Measurements from ENCODE around the gene MTF2.

DNA sequence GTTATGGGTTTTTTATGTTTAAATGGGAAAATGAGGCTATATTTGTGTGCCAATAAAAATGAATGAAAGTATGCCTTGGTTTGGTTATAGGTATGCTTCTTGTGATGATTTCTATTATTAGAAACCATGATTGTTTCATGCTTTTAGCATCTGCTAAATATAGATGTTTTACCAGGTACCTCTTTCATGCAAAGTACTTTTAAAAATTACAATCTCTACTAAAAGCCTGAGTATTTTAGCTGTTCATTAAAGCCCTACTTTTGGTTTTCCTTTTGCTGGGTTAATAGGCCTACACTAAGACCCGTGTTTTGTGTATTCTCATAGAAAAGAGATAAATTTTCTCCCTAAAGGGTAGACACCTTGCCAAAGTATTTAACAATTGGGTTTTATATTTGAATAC is 32.0 kb downstream of the MTF2 start:
- TF ChIP-seq, protein P1, sequence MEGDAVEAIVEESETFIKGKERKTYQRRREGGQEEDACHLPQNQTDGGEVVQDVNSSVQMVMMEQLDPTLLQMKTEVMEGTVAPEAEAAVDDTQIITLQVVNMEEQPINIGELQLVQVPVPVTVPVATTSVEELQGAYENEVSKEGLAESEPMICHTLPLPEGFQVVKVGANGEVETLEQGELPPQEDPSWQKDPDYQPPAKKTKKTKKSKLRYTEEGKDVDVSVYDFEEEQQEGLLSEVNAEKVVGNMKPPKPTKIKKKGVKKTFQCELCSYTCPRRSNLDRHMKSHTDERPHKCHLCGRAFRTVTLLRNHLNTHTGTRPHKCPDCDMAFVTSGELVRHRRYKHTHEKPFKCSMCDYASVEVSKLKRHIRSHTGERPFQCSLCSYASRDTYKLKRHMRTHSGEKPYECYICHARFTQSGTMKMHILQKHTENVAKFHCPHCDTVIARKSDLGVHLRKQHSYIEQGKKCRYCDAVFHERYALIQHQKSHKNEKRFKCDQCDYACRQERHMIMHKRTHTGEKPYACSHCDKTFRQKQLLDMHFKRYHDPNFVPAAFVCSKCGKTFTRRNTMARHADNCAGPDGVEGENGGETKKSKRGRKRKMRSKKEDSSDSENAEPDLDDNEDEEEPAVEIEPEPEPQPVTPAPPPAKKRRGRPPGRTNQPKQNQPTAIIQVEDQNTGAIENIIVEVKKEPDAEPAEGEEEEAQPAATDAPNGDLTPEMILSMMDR (IDR thresholded peaks at IDR 0.05; ENCODE audit: low read depth, low read length), result no peak
- no peak for TF ChIP-seq EZH2phosphoT487 (IDR thresholded peaks at IDR 0.05; ENCODE audit: low read depth)

Measured in OCI-LY3 (cell line).